MM.1S (cell line): ENCODE data around the gene NUP214.

Experiments
- DNase-seq: peaks from one replicate; pipeline ENCODE4 v3.0.0-alpha.2; 2015
- H2AFZ ChIP-seq: fragments of 300-600 bp; sonication (generic); 2 replicates; pipeline ENCODE4 v1.6.0; 2016; ENCODE audit warnings: antibody characterized with exemption, low read length
- H3F3A ChIP-seq: fragments of 300-600 bp; sonication (generic); 2 replicates; pipeline ENCODE4 v1.6.1; 2016; ENCODE audit warnings: mild to moderate bottlenecking, antibody characterized with exemption, low read length, moderate library complexity, mixed read lengths; ENCODE audit not compliant: insufficient read depth
- H3K27ac ChIP-seq: fragments of 300-600 bp; sonication (generic); 2 replicates; pipeline ENCODE4 v1.5.1; 2016; ENCODE audit warnings: mild to moderate bottlenecking, low read length
- H3K27me3 ChIP-seq: fragments of 300-600 bp; sonication (generic); replicated peaks from 2 replicates; pipeline ENCODE4 v1.6.0; 2016; ENCODE audit warnings: low read length; ENCODE audit not compliant: insufficient read depth
- H3K36me3 ChIP-seq: fragments of 300-600 bp; sonication (generic); replicated peaks from 2 replicates; pipeline ENCODE4 v1.6.1; 2016; ENCODE audit warnings: mild to moderate bottlenecking, low read length, mixed read lengths; ENCODE audit not compliant: insufficient read depth
- H3K4me1 ChIP-seq: fragments of 300-600 bp; sonication (generic); 2 replicates; pipeline ENCODE4 v1.6.1; 2016; ENCODE audit warnings: low read length, mixed read lengths
- H3K4me2 ChIP-seq: fragments of 300-600 bp; sonication (generic); 2 replicates; pipeline ENCODE4 v1.6.0; 2016; ENCODE audit warnings: low read depth, low read length
- H3K4me3 ChIP-seq: fragments of 300-600 bp; sonication (generic); 2 replicates; pipeline ENCODE4 v1.5.1; 2016; ENCODE audit warnings: low read length, mixed read lengths
- H3K79me2 ChIP-seq: fragments of 300-600 bp; sonication (generic); 2 replicates; pipeline ENCODE4 v1.6.1; 2016; ENCODE audit warnings: mixed run types, low read length, mixed read lengths
- H3K9ac ChIP-seq: fragments of 300-600 bp; sonication (generic); 2 replicates; pipeline ENCODE4 v1.6.1; 2016; ENCODE audit warnings: low read length, mixed read lengths
- H3K9me2 ChIP-seq: fragments of 300-600 bp; sonication (generic); replicated peaks from 2 replicates; pipeline ENCODE4 v1.6.1; 2016; ENCODE audit warnings: mild to moderate bottlenecking, low read length, mixed read lengths; ENCODE audit not compliant: insufficient read depth
- H3K9me3 ChIP-seq: fragments of 300-600 bp; sonication (generic); replicated peaks from 2 replicates; pipeline ENCODE4 v1.6.1; 2016; ENCODE audit warnings: mild to moderate bottlenecking, low read length, mixed read lengths; ENCODE audit not compliant: insufficient read depth
- H4K20me1 ChIP-seq: fragments of 300-600 bp; sonication (generic); 2 replicates; pipeline ENCODE4 v1.6.1; 2016; ENCODE audit warnings: mild to moderate bottlenecking, low read length, moderate library complexity, mixed read lengths; ENCODE audit not compliant: insufficient read depth
- CTCF ChIP-seq: fragments of 300-600 bp; sonication (generic); IDR thresholded peaks from 2 replicates; pipeline ENCODE4 v1.5.1; 2016; ENCODE audit warnings: antibody characterized with exemption, low read length, mixed read lengths
- EZH2 ChIP-seq: fragments of 300-600 bp; sonication (generic); optimal IDR thresholded peaks from 2 replicates; pipeline ENCODE3; 2017; ENCODE audit warnings: low read depth, mild to moderate bottlenecking, antibody characterized with exemption, low read length, mixed read lengths
- EZH2phosphoT487 ChIP-seq: fragments of 300-600 bp; sonication (generic); IDR thresholded peaks from 2 replicates; pipeline ENCODE4 v1.6.1; 2018; ENCODE audit warnings: antibody characterized with exemption, low read length

NUP214 gene

GRCh38 chr9:131185924-131186323 lies 60.5 kb downstream of the NUP214 start:
- 0 out of 2 replicates have a peak, but pooled peaks cover 3% of the 10 kb centered on the region for H3K36me3 ChIP-seq
- no peaks in the 10 kb centered on the region for H3K4me1 ChIP-seq
- H4K20me1 ChIP-seq, result no peaks in the 10 kb centered on the region
- H2AFZ ChIP-seq, result no peak overlapping the region
- H3K9ac ChIP-seq, result no peak overlapping the region
- H3K27ac ChIP-seq, result no peak overlapping the region
- no peaks in the 10 kb centered on the region for H3K79me2 ChIP-seq
- no peaks in the 10 kb centered on the region for H3K9me3 ChIP-seq
- TF ChIP-seq EZH2phosphoT487 (no peak), EZH2 (no peak), CTCF (no peak)
- no peaks in the 10 kb centered on the region for H3F3A ChIP-seq
- no peak overlapping the region for H3K4me3 ChIP-seq
- no peak for DNase-seq
- no peak overlapping the region for H3K4me2 ChIP-seq
- H3K9me2 ChIP-seq, result no peaks in the 10 kb centered on the region
- no peaks in the 10 kb centered on the region for H3K27me3 ChIP-seq

- Histone ChIP-seq H3K4me3 (no peak overlapping the region), H4K20me1 (no peaks in the 10 kb centered on the region), H3K9me3 (no peaks in the 10 kb centered on the region), H3K9ac (no peak overlapping the region), H3F3A (no peaks in the 10 kb centered on the region), H3K4me1 (no peaks in the 10 kb centered on the region), H3K79me2 (no peaks in the 10 kb centered on the region), H3K9me2 (no peaks in the 10 kb centered on the region), H2AFZ (no peak overlapping the region), H3K36me3 (0 out of 2 replicates have a peak, but pooled peaks cover 3% of the 10 kb centered on the region), H3K27ac (no peak overlapping the region), H3K27me3 (no peaks in the 10 kb centered on the region), H3K4me2 (no peak overlapping the region)
- no peak for TF ChIP-seq CTCF
- no peak for TF ChIP-seq EZH2phosphoT487
- no peak for TF ChIP-seq EZH2
- no peak for DNase-seq
Observed at GRCh38 chr9:131186622-131187021, 61.2 kb downstream of the NUP214 start.

- TF ChIP-seq EZH2 (no peak), EZH2phosphoT487 (no peak), CTCF (no peak)
Observed at GRCh38 chr9:131187957-131188356, 62.6 kb downstream of the NUP214 start.

More at GRCh38 chr9:131187957-131188356, 62.6 kb downstream of the NUP214 start:
- H3K36me3 ChIP-seq, result 0 out of 2 replicates have a peak, but pooled peaks cover 3% of the 10 kb centered on the region
- no peak overlapping the region for H3K27ac ChIP-seq
- H3K4me2 ChIP-seq, result no peak overlapping the region
- no peak overlapping the region for H3K4me3 ChIP-seq
- no peak overlapping the region for H3K9ac ChIP-seq
- no peaks in the 10 kb centered on the region for H3F3A ChIP-seq
- no peaks in the 10 kb centered on the region for H3K27me3 ChIP-seq
- no peaks in the 10 kb centered on the region for H3K9me2 ChIP-seq
- DNase-seq, result no peak
- no peaks in the 10 kb centered on the region for H3K9me3 ChIP-seq
- H2AFZ ChIP-seq, result no peak overlapping the region
- no peaks in the 10 kb centered on the region for H4K20me1 ChIP-seq
- H3K79me2 ChIP-seq, result no peaks in the 10 kb centered on the region
- no peaks in the 10 kb centered on the region for H3K4me1 ChIP-seq
